Loucy (cell line): ENCODE measurements around the gene LMF1.

Experiments
- EZH2phosphoT487 ChIP-seq: fragments of 200-600 bp; IDR thresholded peaks from 2 replicates; pipeline ENCODE4 v1.6.1; 2018; ENCODE audit warnings: antibody characterized with exemption, mild to moderate bottlenecking, moderate library complexity, borderline replicate concordance
- TF ChIP-seq, protein P1 (sequence below): fragments of 200-600 bp; sonication (generic); conservative IDR thresholded peaks from 2 replicates; pipeline ENCODE4 v1.5.1; 2014; ENCODE audit warnings: mild to moderate bottlenecking, antibody characterized with exemption, low read length

DNA sequence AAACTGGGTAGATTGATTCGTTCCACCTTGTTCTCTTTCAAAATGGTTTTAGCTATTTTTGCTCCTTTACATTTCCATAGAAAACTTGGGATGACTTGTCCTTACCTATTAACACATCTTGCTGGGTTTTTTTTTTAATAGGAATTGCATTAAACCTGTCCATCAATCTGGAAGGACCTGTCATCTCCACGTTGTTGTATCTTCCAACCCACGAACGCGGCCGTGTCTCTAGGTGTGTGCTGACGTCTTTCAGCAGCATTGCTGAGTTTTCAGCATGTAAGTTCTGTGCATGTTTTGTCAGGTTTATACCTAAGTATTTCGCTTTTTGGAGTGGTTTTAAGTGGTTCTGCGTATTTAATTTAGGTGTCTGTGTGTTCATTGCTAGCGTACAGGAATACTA, 109.9 kb downstream of the LMF1 start:
- TF ChIP-seq, protein P1, sequence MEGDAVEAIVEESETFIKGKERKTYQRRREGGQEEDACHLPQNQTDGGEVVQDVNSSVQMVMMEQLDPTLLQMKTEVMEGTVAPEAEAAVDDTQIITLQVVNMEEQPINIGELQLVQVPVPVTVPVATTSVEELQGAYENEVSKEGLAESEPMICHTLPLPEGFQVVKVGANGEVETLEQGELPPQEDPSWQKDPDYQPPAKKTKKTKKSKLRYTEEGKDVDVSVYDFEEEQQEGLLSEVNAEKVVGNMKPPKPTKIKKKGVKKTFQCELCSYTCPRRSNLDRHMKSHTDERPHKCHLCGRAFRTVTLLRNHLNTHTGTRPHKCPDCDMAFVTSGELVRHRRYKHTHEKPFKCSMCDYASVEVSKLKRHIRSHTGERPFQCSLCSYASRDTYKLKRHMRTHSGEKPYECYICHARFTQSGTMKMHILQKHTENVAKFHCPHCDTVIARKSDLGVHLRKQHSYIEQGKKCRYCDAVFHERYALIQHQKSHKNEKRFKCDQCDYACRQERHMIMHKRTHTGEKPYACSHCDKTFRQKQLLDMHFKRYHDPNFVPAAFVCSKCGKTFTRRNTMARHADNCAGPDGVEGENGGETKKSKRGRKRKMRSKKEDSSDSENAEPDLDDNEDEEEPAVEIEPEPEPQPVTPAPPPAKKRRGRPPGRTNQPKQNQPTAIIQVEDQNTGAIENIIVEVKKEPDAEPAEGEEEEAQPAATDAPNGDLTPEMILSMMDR = no peak
- TF ChIP-seq EZH2phosphoT487 = no peak
